PC-9 (cell line): Measurements from ENCODE around the gene EXOC2.

Experiments used
- CTCF ChIP-seq: fragments of 200-600 bp; sonication (generic); conservative IDR thresholded peaks from 2 replicates; pipeline ENCODE4 v1.6.1; 2017; ENCODE audit warnings: mixed run types, antibody characterized with exemption, mild to moderate bottlenecking, moderate library complexity
- EZH2 ChIP-seq: fragments of 200-600 bp; sonication (generic); IDR thresholded peaks from 2 replicates; pipeline ENCODE4 v1.8.0; 2017; ENCODE audit warnings: antibody characterized with exemption, low read depth

DNA sequence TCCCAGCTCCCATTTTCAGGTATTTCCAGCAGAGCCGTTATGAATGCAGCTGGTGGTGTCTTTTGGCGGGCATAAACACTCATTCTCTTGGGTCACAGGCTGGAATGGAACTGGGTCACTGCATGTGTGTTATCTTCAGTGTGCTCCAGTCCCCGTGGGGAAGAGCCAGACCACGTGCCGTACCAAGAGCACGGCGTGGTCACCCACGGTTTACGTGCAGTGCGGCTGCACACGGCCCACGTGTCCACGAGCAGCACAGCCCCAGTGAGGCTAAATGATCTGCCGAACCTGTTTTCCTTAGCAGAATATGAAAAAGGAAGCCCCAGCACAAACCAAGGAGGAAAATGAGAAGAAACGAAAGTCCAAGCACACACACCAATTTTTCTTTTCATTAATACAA is 179.9 kb downstream of the EXOC2 start:
- TF ChIP-seq CTCF (no peak), EZH2 (no peak)
